Right kidney (tissue), 9 donors: Measurements from ENCODE around the gene ASGR2.
"Not testable (repeated sequence)": the region's sequence is repeated elsewhere in the genome, so short reads cannot be mapped to it uniquely, and the experiment has no call there.

Experiments used
- DNase-seq: peaks from one replicate; pipeline ENCODE4 v3.0.0-alpha.2; 2016
- long read RNA-seq, 8 donors: transcript quantifications; one replicate each; lab custom pipeline, GENCODE V29; 2026

The ASGR2 gene
- long read RNA-seq, donor 1: 0 reads
- long read RNA-seq, donor 2: 0 reads
- long read RNA-seq, donor 3: 0 reads
- long read RNA-seq, donor 4: 0 reads
- long read RNA-seq, donor 5: 0 reads
- long read RNA-seq, donor 6: 0 reads
- long read RNA-seq, donor 7: 0 reads
- long read RNA-seq, donor 8, partial matches to known transcripts: 0 of 1 reads
- long read RNA-seq, donor 8, other reads (novel, unspliced or antisense): 0 of 1 reads

GRCh38 chr17:7114241-7114874 is at the start of gene ASGR2:
Gene ASGR2 (minus strand): TSS chr17:7114822. CDS start chr17:7114240, 582 bp downstream.
- no peak for DNase-seq

GRCh38 chr17:7159571-7159970 is 44.9 kb upstream of the ASGR2 start:
- not testable (repeated sequence) for DNase-seq

- not testable (repeated sequence) for DNase-seq
Measured at GRCh38 chr17:7158424-7158823, 43.8 kb upstream of the ASGR2 start.

GRCh38 chr17:7156342-7156940 is 41.8 kb upstream of the ASGR2 start:
- no peak for DNase-seq

- DNase-seq: no peak
Measured at GRCh38 chr17:7147772-7148171, 33.1 kb upstream of the ASGR2 start.

GRCh38 chr17:7146115-7146514 is 31.5 kb upstream of the ASGR2 start:
- DNase-seq: no peak

GRCh38 chr17:7144213-7144612 is 29.6 kb upstream of the ASGR2 start:
- no peak for DNase-seq

- DNase-seq: no peak
Measured at GRCh38 chr17:7141824-7142223, 27.2 kb upstream of the ASGR2 start.

GRCh38 chr17:7139400-7139799 is 24.8 kb upstream of the ASGR2 start:
- DNase-seq: no peak

GRCh38 chr17:7138800-7139381 is 24.3 kb upstream of the ASGR2 start:
- no peak for DNase-seq

GRCh38 chr17:7137171-7137943 is 22.7 kb upstream of the ASGR2 start:
- no peak for DNase-seq

GRCh38 chr17:7136266-7136877 is 21.8 kb upstream of the ASGR2 start:
- DNase-seq: peak; percentile 63

- no peak for DNase-seq
Measured at GRCh38 chr17:7133916-7134315, 19.3 kb upstream of the ASGR2 start.

- DNase-seq: peak; percentile 27
Measured at GRCh38 chr17:7133424-7133823, 18.8 kb upstream of the ASGR2 start.

GRCh38 chr17:7132511-7133094 is 18.0 kb upstream of the ASGR2 start:
- no peak for DNase-seq

- no peak for DNase-seq
Measured at GRCh38 chr17:7131423-7131791, 16.8 kb upstream of the ASGR2 start.

GRCh38 chr17:7130621-7131422 is 16.2 kb upstream of the ASGR2 start:
- no peak for DNase-seq

GRCh38 chr17:7129311-7129710 is 14.7 kb upstream of the ASGR2 start:
- no peak for DNase-seq

- DNase-seq: no peak
Measured at GRCh38 chr17:7128160-7128559, 13.5 kb upstream of the ASGR2 start.

GRCh38 chr17:7127501-7127900 is 12.9 kb upstream of the ASGR2 start:
- not testable (repeated sequence) for DNase-seq

- not testable (repeated sequence) for DNase-seq
Measured at GRCh38 chr17:7126386-7126785, 11.8 kb upstream of the ASGR2 start.
